Naive B cell (primary cell): ENCODE results near the gene BFAR. TPM values are rescaled to one million over a fixed set of nuclear protein-coding genes. Genes with fewer than 3 reads are reported as not detected.
A peak's percentile ranks its signal among the peaks of the same experiment; 100 is the strongest.
"Not testable (repeated sequence)": the region's sequence is repeated elsewhere in the genome, so short reads cannot be mapped to it uniquely, and the experiment has no call there.

Source experiments
- ATAC-seq, 2 donors: fragments of 150-1000 bp; cut with Tn5 transposase; 2 replicates each; pipeline ENCODE4 v1.10.0; 2021; ENCODE audit warnings: low read depth in 2 of 2, mild to moderate bottlenecking in 2 of 2, moderate library complexity in 2 of 2
- DNase-seq: peaks from one replicate; pipeline ENCODE4 v3.0.0; 2022
- H3K27ac Mint-ChIP-seq, 6 donors: one replicate each; pipeline ENCODE4 v1.8.0; 2020 to 2022; ENCODE audit warnings: mild to moderate bottlenecking in 6 of 6, mixed read lengths in 6 of 6, moderate library complexity in 5 of 6, inconsistent platforms in 2 of 6
- H3K27me3 Mint-ChIP-seq, 3 donors: one replicate each; pipeline ENCODE4 v1.8.0; 2021 to 2022; ENCODE audit warnings: mixed read lengths in 3 of 3, mild to moderate bottlenecking in 1 of 3
- H3K36me3 Mint-ChIP-seq, 2 donors: one replicate each; pipeline ENCODE4 v1.8.0; 2020 to 2022; ENCODE audit warnings: mixed read lengths in 2 of 2, inconsistent platforms in 1 of 2, mild to moderate bottlenecking in 1 of 2
- H3K4me1 Mint-ChIP-seq, 3 donors: one replicate each; pipeline ENCODE4 v1.8.0; 2020 to 2022; ENCODE audit warnings: mixed read lengths in 3 of 3, inconsistent platforms in 1 of 3, mild to moderate bottlenecking in 1 of 3, moderate library complexity in 1 of 3
- H3K4me3 Mint-ChIP-seq, 8 donors: one replicate each; pipeline ENCODE4 v1.8.0; 2020 to 2022; ENCODE audit warnings: mild to moderate bottlenecking in 8 of 8, mixed read lengths in 8 of 8, moderate library complexity in 8 of 8, inconsistent platforms in 2 of 8
- H3K9me3 Mint-ChIP-seq, 7 donors: one replicate each; pipeline ENCODE4 v1.8.0; 2020 to 2022; ENCODE audit warnings: mixed read lengths in 7 of 7, mild to moderate bottlenecking in 5 of 7, inconsistent platforms in 2 of 7, moderate library complexity in 1 of 7
- polyA plus RNA-seq, 6 donors: library from polyadenylated mRNA; unstranded; fragments of 300-500 nt; fragmentation: Illumina TruSeq; gene quantifications; one replicate each; pipeline ENCODE4 v1.2.3, GENCODE V29; 2021; ENCODE audit warnings: low read depth in 6 of 6

BFAR gene
- polyA plus RNA-seq, 6 donors from 2014 or later = 29.0 to 46.6 (median 40.4) TPM

DNA sequence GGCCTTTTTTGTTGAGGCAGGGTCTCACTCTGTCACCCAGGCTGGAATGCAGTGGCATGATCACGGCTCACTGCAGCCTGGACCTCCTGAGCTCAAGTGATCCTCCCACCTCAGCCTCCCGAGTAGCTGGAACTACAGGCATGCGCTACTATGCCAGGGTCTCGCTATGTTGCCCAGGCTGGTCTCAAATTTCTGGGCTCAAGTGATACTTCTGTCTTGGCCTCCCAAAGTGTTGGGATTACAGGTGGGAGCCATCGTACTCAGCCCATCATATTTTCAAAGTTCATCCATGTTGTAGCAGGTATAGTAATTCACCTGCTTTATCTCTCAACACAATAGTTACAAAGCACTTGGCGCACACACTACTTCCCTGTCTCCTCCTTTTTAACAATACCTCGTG lies 47.6 kb downstream of the BFAR start:
- H3K9me3 Mint-ChIP-seq, DNase-seq, H3K4me3 Mint-ChIP-seq, H3K27ac Mint-ChIP-seq, H3K4me1 Mint-ChIP-seq, H3K36me3 Mint-ChIP-seq, ATAC-seq: not testable (repeated sequence)
- H3K27me3 Mint-ChIP-seq = peaks cover 0 to 27% (median 18%) of the 10 kb centered on the region in 3 donors

DNA sequence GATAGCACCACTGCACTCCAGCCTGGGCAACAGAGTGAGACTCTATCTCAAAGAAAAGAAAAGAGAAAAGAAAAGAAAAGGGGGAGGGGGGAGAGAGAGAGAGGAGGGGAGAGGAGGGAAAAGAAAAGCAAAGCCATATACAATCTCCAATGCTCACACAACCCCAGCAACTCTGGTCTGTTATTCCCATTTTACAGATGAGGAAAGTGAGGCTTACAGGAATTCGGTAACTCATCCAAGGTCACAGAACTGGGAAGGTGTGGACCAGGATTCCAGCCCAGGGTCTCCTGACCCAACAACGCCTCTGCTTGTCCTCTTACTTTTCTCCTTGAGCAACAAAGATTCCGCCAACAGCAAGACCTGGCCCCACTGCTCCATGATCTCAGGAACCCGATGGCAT lies 48.4 kb downstream of the BFAR start:
- no peak overlapping the region for H3K27ac Mint-ChIP-seq
- peaks cover 0 to 27% (median 18%) of the 10 kb centered on the region in 3 donors for H3K27me3 Mint-ChIP-seq
- no peaks in the 10 kb centered on the region for H3K36me3 Mint-ChIP-seq
- no peaks in the 10 kb centered on the region for H3K4me1 Mint-ChIP-seq
- DNase-seq (no peak), ATAC-seq (no peak)
- no peak overlapping the region for H3K4me3 Mint-ChIP-seq
- H3K9me3 Mint-ChIP-seq = no peaks in the 10 kb centered on the region

DNA sequence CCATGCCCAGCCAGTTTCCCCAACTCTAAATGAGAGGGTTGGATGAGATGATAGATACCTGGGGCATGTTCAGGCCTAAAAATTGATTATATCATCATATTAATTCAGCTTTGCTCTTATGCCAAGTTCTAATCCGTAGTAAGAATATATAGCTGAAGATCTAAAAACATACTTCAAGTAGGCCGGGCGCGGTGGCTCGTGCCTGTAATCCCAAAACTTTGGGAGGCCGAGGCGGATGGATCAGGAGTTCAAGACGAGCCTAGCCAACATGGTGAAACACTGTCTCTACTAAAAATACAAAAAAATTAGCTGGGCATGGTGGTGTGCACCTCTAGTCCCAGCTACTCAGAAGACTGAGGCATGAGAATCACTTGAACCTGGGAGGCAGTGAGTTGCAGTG lies 49.4 kb downstream of the BFAR start:
- DNase-seq = no peak
- Mint-ChIP-seq H3K36me3 (no peaks in the 10 kb centered on the region), H3K27ac (no peak overlapping the region), H3K9me3 (no peaks in the 10 kb centered on the region), H3K4me1 (no peaks in the 10 kb centered on the region), H3K4me3 (no peak overlapping the region), H3K27me3 (peaks cover 0 to 27% (median 18%) of the 10 kb centered on the region in 3 donors)
- ATAC-seq = no peak

DNA sequence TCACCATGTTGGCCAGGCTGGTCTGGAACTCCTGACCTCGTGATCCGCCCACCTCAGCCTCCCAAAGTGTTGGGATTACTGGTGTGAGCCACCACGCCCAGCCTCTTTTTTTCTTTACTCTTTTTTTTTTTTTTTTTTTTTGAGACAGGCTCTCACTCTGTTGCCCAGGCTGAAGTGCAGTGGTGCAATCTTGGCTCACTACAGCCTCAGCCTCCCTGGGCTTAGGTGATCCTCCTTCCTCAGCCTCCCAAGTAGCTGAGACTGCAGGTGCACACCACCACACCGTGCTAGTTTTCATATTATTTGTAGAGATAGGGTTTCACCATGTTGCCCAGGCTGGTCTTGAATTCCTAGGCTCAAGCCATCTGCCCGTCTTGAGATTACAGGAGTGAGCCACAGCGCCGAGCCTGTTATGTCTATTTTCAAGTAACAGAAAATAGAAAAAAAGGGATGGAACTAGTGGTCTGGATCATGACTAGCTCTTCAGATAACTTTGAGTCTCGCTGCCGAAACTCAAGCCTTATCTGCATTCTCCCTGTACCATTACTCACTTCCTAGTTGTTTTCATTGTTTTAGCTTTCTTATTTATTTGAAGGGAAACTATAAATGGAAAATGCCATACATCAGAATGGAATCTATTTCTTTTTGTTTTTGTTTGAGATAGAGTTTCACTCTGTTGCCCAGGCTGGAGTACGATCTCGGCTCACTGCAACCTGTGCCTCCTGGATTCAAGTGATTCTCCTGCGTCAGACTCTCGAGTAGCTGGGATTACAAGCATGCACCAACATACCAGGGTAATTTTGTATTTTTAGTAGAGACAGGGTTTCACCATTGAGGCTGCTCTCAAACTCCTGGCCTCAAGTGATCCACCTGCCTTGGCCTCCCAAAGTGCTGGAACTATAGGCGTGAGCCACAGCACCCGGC lies 53.4 kb downstream of the BFAR start:
- not testable (repeated sequence) for H3K27ac Mint-ChIP-seq, H3K4me1 Mint-ChIP-seq, H3K36me3 Mint-ChIP-seq, H3K4me3 Mint-ChIP-seq, H3K27me3 Mint-ChIP-seq, ATAC-seq, DNase-seq, H3K9me3 Mint-ChIP-seq

DNA sequence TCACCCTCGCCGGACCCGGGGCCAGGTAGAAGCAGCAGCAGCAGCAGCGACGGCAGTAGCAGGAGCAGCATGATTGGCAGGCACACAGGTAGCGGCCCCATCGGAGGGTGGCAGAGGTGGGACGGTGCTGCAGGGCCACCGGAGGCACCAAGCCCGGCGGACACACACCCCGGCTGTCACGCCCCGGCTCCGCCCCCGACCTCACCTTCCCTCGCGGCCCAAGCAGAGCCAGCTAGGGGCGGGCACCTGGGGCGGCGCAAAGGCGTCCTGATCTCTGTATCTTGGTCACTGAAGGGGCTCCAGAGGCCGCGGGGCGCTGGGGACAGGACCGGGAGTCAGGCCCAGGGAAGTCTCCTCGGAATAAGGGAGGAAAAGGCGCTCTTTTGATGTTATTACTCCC lies 61.4 kb downstream of the BFAR start, which contains the start of gene PLA2G10:
Gene PLA2G10, minus strand, starts transcription at position 180 of the 400 bp plus-strand sequence. Its CDS starts 79 bp downstream, at position 101.
- H3K36me3 Mint-ChIP-seq, ATAC-seq, H3K9me3 Mint-ChIP-seq, DNase-seq, H3K27ac Mint-ChIP-seq, H3K4me1 Mint-ChIP-seq, H3K27me3 Mint-ChIP-seq, H3K4me3 Mint-ChIP-seq: not testable (repeated sequence)

DNA sequence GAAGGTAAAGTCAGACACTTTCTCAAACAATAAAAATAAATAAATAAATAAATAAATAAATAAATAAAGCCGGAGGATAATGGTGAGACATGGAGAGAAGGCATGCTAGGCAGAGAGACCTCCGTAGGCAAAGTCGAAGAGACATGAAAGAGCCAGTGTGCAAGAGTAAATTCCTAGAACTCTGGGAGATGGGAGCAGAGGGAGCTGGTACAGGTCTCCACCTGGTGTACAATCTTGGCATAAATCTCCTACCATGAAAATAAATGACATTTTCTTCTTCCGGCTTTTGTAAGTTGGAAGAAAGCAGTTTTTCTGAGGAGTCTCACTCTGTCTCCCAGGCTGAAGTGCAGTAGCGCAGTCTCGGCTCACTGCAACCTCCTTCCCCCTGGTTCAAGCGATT lies 69.1 kb downstream of the BFAR start:
- H3K27me3 Mint-ChIP-seq, DNase-seq, H3K36me3 Mint-ChIP-seq: not testable (repeated sequence)

DNA sequence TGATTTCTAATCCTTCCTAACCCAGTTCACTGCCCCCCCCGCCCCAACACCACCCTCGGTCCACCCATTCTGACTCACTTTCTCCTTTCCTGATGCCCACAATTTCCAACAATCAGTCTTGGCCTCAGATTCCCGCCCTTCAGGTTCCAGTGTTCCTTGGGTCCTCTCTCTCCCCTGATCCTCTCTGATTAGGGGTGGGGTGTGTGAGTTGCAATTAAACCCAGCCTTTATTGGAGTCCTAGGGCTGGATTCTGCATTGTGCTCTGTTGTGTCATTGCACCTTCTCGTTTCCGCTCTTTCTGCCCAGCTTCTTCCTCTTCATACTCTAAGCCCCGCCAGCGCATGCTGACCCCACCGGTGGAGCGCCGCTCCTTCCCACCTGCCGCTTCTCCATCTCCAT lies 69.9 kb downstream of the BFAR start:
- H3K36me3 Mint-ChIP-seq, H3K27me3 Mint-ChIP-seq: not testable (repeated sequence)

More for the DNA sequence above, 69.1 kb downstream of the BFAR start:
- H3K9me3 Mint-ChIP-seq, H3K27ac Mint-ChIP-seq, H3K4me1 Mint-ChIP-seq, H3K4me3 Mint-ChIP-seq, ATAC-seq: not testable (repeated sequence)

DNA sequence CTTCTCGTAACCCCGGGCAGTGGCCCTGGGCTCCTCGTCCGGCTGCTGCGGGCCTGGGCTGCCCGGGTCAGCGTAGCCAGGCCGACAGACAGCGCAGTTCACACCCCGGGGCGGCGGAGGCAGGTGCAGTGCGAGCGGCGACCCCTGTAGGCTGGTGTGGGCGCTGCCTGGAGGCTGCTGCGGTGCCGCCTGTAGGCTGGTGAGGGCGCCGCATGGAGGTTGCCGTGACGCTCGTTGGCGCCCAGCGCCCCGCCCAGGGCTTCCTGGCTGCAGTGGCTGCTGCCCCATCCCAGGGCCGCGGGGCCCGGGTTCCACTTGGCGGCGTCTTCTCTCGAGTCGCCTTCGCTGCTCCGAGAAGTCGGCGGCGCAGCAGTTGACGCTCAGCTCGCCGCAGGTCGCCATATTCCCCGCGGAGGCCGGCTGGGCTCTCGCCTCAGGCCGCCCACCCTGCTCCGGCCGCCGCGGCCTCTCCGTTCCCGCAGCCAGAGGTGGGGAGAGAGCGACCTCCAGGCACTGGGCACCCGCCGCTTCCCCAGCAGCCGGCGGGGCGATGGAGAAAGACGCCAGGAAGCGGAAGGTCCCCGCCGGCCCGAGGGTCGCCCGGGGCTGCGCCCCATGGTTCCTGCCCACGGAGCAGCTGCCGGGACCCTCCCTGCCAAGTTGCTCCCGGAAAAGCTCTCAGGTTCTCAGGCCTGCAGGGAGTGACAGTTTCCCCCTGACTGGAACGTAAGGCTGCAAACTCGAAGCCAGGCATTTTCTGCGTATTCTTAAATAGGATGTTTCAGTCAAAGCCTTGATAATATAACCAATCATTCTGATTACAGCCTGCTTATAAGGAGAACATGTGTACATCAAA lies 70.6 kb downstream of the BFAR start, which contains the start of gene NPIPA3:
Gene NPIPA3, plus strand, starts transcription at position 256 of the 856 bp plus-strand sequence. CDS start 5,533 bp downstream, outside the sequence.
- H3K4me1 Mint-ChIP-seq, H3K4me3 Mint-ChIP-seq, H3K9me3 Mint-ChIP-seq: not testable (repeated sequence)

More for the DNA sequence above, 69.9 kb downstream of the BFAR start:
- peak in 1 of 2 donors; percentile 2 for ATAC-seq
- not testable (repeated sequence) for H3K4me3 Mint-ChIP-seq, DNase-seq, H3K9me3 Mint-ChIP-seq, H3K27ac Mint-ChIP-seq, H3K4me1 Mint-ChIP-seq

More for the DNA sequence above, 70.6 kb downstream of the BFAR start, which contains the start of gene NPIPA3:
- H3K27me3 Mint-ChIP-seq, DNase-seq, H3K27ac Mint-ChIP-seq, H3K36me3 Mint-ChIP-seq: not testable (repeated sequence)
- peak; percentile 98 to 99 for ATAC-seq

Other genes starting within 250 kb of the BFAR start
- gene PARN, start 2.7 kb upstream of the BFAR start, polyA plus RNA-seq = 10 to 100 TPM; 43.7 to 64.7 (median 55.4) TPM
- not detected for gene PLA2G10, start 61.4 kb downstream of the BFAR start, polyA plus RNA-seq
- not detected for gene NPIPA3, start 70.5 kb downstream of the BFAR start, polyA plus RNA-seq
- not detected for gene NPIPA2, start 109.6 kb downstream of the BFAR start, polyA plus RNA-seq
- gene NOMO1, start 200.8 kb downstream of the BFAR start, polyA plus RNA-seq = 10 to 100 TPM; 15.9 to 45.1 (median 26.0) TPM